Neural cell (in vitro differentiated cells): ENCODE data around the gene GLS. TPM values are rescaled to one million over a fixed set of nuclear protein-coding genes. Genes with fewer than 3 reads are reported as not detected.

Experiments used
- H2AFZ ChIP-seq: fragments of 200-600, 300-800 bp; sonication (generic), shearing (Covaris generic); 2 replicates; pipeline ENCODE4 v1.6.0; 2014; ENCODE audit warnings: low read depth, mild to moderate bottlenecking, antibody characterized with exemption, low read length, moderate library complexity
- H3F3A ChIP-seq: fragments of 200-600 bp; shearing (Covaris generic); 2 replicates; pipeline ENCODE4 v1.6.1; 2016; ENCODE audit warnings: mild to moderate bottlenecking, moderate library complexity, mixed read lengths, antibody characterized with exemption, low read length; ENCODE audit not compliant: insufficient read depth, poor library complexity, severe bottlenecking
- H3K27ac ChIP-seq: fragments of 200-600, 300-800 bp; sonication (generic), shearing (Covaris generic); 2 replicates; pipeline ENCODE4 v1.5.1; 2014; ENCODE audit warnings: mild to moderate bottlenecking, low read length, moderate library complexity
- H3K27me3 ChIP-seq: fragments of 300-800, 200-600 bp; sonication (generic), shearing (Covaris generic); 2 replicates; pipeline ENCODE4 v1.6.0; 2014; ENCODE audit warnings: mild to moderate bottlenecking, low read depth, low read length, moderate library complexity; ENCODE audit not compliant: insufficient read depth
- H3K36me3 ChIP-seq: fragments of 300-800, 200-600 bp; sonication (generic), shearing (Covaris generic); 2 replicates; pipeline ENCODE4 v1.5.1; 2014; ENCODE audit warnings: mild to moderate bottlenecking, antibody characterized with exemption, low read length, moderate library complexity; ENCODE audit not compliant: insufficient read depth
- H3K4me2 ChIP-seq: fragments of 300-800, 200-600 bp; sonication (generic), shearing (Covaris generic); 2 replicates; pipeline ENCODE4 v1.6.0; 2014; ENCODE audit warnings: mild to moderate bottlenecking, low read length
- H3K4me3 ChIP-seq: fragments of 300-800, 200-600 bp; sonication (generic), shearing (Covaris generic); 2 replicates; pipeline ENCODE4 v1.5.1; 2014; ENCODE audit warnings: mild to moderate bottlenecking, low read length, moderate library complexity
- H3K79me2 ChIP-seq: fragments of 200-600 bp; shearing (Covaris generic); replicated peaks from 2 replicates; pipeline ENCODE4 v1.6.0; 2014; ENCODE audit warnings: mild to moderate bottlenecking, low read length, moderate library complexity; ENCODE audit not compliant: insufficient read depth
- H3K9ac ChIP-seq: fragments of 300-800, 200-600 bp; sonication (generic), shearing (Covaris generic); 2 replicates; pipeline ENCODE4 v1.6.1; 2016; ENCODE audit warnings: mild to moderate bottlenecking, low read length, mixed read lengths
- H3K9me2 ChIP-seq: fragments of 200-600 bp; shearing (Covaris generic); 2 replicates; pipeline ENCODE4 v1.6.1; 2016; ENCODE audit warnings: mild to moderate bottlenecking, low read length, mixed read lengths; ENCODE audit not compliant: insufficient read depth
- H3K9me3 ChIP-seq: fragments of 200-600, 300-800 bp; sonication (generic), shearing (Covaris generic); 2 replicates; pipeline ENCODE4 v1.6.1; 2016; ENCODE audit warnings: mild to moderate bottlenecking, mixed run types, low read length, moderate library complexity, mixed read lengths
- H4K20me1 ChIP-seq: fragments of 200-600 bp; shearing (Covaris generic); 2 replicates; pipeline ENCODE4 v1.6.1; 2016; ENCODE audit warnings: mild to moderate bottlenecking, mixed run types; ENCODE audit not compliant: insufficient read depth
- EP300 ChIP-seq: fragments of 450-650 bp; conservative IDR thresholded peaks from 2 replicates; pipeline ENCODE4 v1.6.1; 2014; ENCODE audit warnings: antibody characterized with exemption, mild to moderate bottlenecking, moderate library complexity; ENCODE audit not compliant: poor library complexity, severe bottlenecking
- EZH2 ChIP-seq: fragments of 200-600, 300-800 bp; shearing (Covaris generic), sonication (generic); IDR thresholded peaks from 2 replicates; pipeline ENCODE4 v1.6.1; 2014; ENCODE audit warnings: antibody characterized with exemption, low read length, borderline replicate concordance, mild to moderate bottlenecking; ENCODE audit not compliant: insufficient read depth, poor library complexity, severe bottlenecking
- MXI1 ChIP-seq: fragments of 450-650 bp; conservative IDR thresholded peaks from 2 replicates; pipeline ENCODE4 v1.6.1; 2014; ENCODE audit warnings: antibody characterized with exemption, mild to moderate bottlenecking; ENCODE audit not compliant: poor library complexity, severe bottlenecking
- POLR2AphosphoS5 ChIP-seq: IDR thresholded peaks from 2 replicates; pipeline ENCODE4 v1.6.1; 2012
- RAD21 ChIP-seq: fragments of 450-650 bp; conservative IDR thresholded peaks from 2 replicates; pipeline ENCODE4 v1.6.1; 2014; ENCODE audit warnings: antibody characterized with exemption, mild to moderate bottlenecking, moderate library complexity
- SMC3 ChIP-seq: fragments of 450-650 bp; conservative IDR thresholded peaks from 2 replicates; pipeline ENCODE4 v1.6.1; 2014; ENCODE audit warnings: antibody characterized with exemption, mild to moderate bottlenecking, moderate library complexity; ENCODE audit not compliant: poor library complexity
- TAF1 ChIP-seq: IDR thresholded peaks from 2 replicates; pipeline ENCODE4 v1.6.1; 2012; ENCODE audit warnings: low read depth
- polyA plus RNA-seq: library from polyadenylated mRNA; depleted of rRNA; stranded (reverse); fragments of >200 nt; gene quantifications from 2 replicates; pipeline ENCODE4 v1.2.3, GENCODE V29; 2014
- TF ChIP-seq, protein P1 (sequence below): fragments of 450-650 bp; IDR thresholded peaks from 2 replicates; pipeline ENCODE4 v1.5.1; 2014; ENCODE audit warnings: antibody characterized with exemption, mild to moderate bottlenecking, moderate library complexity; ENCODE audit not compliant: poor library complexity, severe bottlenecking
- TF ChIP-seq, protein P2 (sequence below): IDR thresholded peaks from 2 replicates; pipeline ENCODE4 v1.6.1; 2012; ENCODE audit warnings: borderline replicate concordance

GLS gene
- polyA plus RNA-seq, 1 donor from 2014 or later: 90.2 TPM

DNA sequence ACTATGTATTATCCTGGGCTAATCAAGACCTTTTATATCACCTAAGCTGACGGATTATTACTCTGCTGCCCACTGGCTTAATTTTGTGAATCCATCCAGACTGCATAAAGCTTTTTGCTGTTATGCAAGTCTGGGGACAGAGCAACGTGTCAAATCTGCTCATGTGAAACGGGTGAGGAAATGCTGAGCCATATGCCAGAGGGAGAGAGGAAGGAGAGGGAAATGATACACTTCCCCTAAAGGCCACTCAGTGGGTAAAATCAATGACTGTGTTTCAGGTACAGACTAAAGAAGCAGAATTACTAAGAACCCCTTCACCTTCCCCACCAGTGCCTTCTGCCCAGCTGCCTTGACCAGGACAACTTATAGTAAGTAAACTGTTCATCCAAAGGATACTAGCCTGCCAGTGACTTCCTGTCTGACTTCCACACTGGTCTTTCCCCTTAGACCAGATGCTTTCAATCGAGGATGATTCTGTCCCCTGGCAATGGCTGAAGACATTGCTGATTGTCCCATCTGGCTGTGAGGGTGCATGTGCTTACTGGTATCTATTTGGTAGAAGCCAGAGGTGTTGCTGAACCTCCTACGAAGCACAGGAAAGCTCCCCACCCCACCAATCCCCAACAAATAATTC is 90.4 kb downstream of the GLS start:
- Histone ChIP-seq H3K27me3 (no peaks in the 10 kb centered on the region), H4K20me1 (no peaks in the 10 kb centered on the region), H3K4me3 (no peak overlapping the region), H3F3A (no peaks in the 10 kb centered on the region), H3K79me2 (no peaks in the 10 kb centered on the region), H3K9ac (no peak overlapping the region), H3K4me2 (no peak overlapping the region), H2AFZ (no peak overlapping the region), H3K27ac (no peak overlapping the region), H3K36me3 (no peaks in the 10 kb centered on the region), H3K9me2 (no peaks in the 10 kb centered on the region), H3K9me3 (no peaks in the 10 kb centered on the region)
- no peak for TF ChIP-seq TAF1
- TF ChIP-seq SMC3: no peak
- TF ChIP-seq, protein P1, sequence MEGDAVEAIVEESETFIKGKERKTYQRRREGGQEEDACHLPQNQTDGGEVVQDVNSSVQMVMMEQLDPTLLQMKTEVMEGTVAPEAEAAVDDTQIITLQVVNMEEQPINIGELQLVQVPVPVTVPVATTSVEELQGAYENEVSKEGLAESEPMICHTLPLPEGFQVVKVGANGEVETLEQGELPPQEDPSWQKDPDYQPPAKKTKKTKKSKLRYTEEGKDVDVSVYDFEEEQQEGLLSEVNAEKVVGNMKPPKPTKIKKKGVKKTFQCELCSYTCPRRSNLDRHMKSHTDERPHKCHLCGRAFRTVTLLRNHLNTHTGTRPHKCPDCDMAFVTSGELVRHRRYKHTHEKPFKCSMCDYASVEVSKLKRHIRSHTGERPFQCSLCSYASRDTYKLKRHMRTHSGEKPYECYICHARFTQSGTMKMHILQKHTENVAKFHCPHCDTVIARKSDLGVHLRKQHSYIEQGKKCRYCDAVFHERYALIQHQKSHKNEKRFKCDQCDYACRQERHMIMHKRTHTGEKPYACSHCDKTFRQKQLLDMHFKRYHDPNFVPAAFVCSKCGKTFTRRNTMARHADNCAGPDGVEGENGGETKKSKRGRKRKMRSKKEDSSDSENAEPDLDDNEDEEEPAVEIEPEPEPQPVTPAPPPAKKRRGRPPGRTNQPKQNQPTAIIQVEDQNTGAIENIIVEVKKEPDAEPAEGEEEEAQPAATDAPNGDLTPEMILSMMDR: no peak
- TF ChIP-seq, protein P2, sequence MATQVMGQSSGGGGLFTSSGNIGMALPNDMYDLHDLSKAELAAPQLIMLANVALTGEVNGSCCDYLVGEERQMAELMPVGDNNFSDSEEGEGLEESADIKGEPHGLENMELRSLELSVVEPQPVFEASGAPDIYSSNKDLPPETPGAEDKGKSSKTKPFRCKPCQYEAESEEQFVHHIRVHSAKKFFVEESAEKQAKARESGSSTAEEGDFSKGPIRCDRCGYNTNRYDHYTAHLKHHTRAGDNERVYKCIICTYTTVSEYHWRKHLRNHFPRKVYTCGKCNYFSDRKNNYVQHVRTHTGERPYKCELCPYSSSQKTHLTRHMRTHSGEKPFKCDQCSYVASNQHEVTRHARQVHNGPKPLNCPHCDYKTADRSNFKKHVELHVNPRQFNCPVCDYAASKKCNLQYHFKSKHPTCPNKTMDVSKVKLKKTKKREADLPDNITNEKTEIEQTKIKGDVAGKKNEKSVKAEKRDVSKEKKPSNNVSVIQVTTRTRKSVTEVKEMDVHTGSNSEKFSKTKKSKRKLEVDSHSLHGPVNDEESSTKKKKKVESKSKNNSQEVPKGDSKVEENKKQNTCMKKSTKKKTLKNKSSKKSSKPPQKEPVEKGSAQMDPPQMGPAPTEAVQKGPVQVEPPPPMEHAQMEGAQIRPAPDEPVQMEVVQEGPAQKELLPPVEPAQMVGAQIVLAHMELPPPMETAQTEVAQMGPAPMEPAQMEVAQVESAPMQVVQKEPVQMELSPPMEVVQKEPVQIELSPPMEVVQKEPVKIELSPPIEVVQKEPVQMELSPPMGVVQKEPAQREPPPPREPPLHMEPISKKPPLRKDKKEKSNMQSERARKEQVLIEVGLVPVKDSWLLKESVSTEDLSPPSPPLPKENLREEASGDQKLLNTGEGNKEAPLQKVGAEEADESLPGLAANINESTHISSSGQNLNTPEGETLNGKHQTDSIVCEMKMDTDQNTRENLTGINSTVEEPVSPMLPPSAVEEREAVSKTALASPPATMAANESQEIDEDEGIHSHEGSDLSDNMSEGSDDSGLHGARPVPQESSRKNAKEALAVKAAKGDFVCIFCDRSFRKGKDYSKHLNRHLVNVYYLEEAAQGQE: no peak
- no peak for TF ChIP-seq EP300
- no peak for TF ChIP-seq EZH2
- no peak for TF ChIP-seq POLR2AphosphoS5
- TF ChIP-seq RAD21: no peak
- no peak for TF ChIP-seq MXI1

DNA sequence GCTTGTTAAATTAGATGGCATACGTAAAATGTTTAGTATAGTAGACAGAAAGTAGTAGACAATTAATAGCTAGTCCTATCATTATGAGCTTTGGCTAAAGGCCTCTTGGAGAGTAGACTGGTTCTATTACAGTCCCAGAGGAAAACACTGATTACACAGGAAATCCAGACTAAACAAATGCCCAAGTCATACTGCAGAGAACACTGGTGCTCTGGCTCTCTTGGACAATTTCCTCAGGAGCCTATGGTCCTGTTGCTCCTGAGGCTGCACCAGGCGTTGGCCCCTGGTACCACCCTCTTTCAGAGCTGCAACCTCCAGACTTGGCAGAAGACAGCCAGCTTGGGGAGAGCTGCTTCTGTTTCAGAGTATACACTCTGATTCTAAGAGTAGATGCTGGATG is 91.6 kb downstream of the GLS start:
- Histone ChIP-seq H3K79me2 (no peaks in the 10 kb centered on the region), H3K9me2 (no peaks in the 10 kb centered on the region), H3K27me3 (no peaks in the 10 kb centered on the region), H3K36me3 (no peaks in the 10 kb centered on the region), H3K4me2 (no peak overlapping the region), H2AFZ (no peak overlapping the region), H3K27ac (no peak overlapping the region), H3F3A (no peaks in the 10 kb centered on the region), H3K9ac (no peak overlapping the region), H4K20me1 (no peaks in the 10 kb centered on the region), H3K4me3 (no peak overlapping the region), H3K9me3 (no peaks in the 10 kb centered on the region)
- TF ChIP-seq, protein P1: no peak
- TF ChIP-seq MXI1: no peak
- no peak for TF ChIP-seq POLR2AphosphoS5
- TF ChIP-seq TAF1: no peak
- TF ChIP-seq EP300: no peak
- no peak for TF ChIP-seq EZH2
- no peak for TF ChIP-seq RAD21
- TF ChIP-seq, protein P2: no peak
- no peak for TF ChIP-seq SMC3
